GM12892 (cell line): ENCODE measurements around the gene AKAP8L. TPM values are rescaled to one million over a fixed set of nuclear protein-coding genes. Genes with fewer than 3 reads are reported as not detected.

Source experiments
- DNase-seq: peaks from one replicate; pipeline ENCODE4 v3.0.0; 2011; ENCODE audit not compliant: insufficient read length
- FAIRE-seq: peaks from 2 replicates; lab custom pipeline; 2011; peaks lifted over from hg19 to GRCh38; lab: Jason Lieb, UNC
- POLR2A ChIP-seq: IDR thresholded peaks from 2 replicates; pipeline ENCODE4 v1.6.1; 2011; ENCODE audit warnings: low read depth, low read length, control low read depth
- POLR2AphosphoS5 ChIP-seq: IDR thresholded peaks from 2 replicates; pipeline ENCODE4 v1.6.1; 2011; ENCODE audit warnings: low read depth, low read length, control low read depth
- TAF1 ChIP-seq: IDR thresholded peaks from 2 replicates; pipeline ENCODE4 v1.6.1; 2011; ENCODE audit warnings: low read depth, mild to moderate bottlenecking, control low read depth, low read length, borderline replicate concordance
- polyA plus RNA-seq: library from polyadenylated mRNA; unstranded; fragments of >200 nt; gene quantifications from one replicate; pipeline ENCODE4 v1.2.1, GENCODE V29; 2012; ENCODE audit warnings: missing spikeins, inconsistent platforms; ENCODE audit not compliant: missing spikeins

Gene AKAP8L
- polyA plus RNA-seq = 33.2 TPM

GRCh38 chr19:15418579-15419412 lies at the start of gene AKAP8L:
Gene AKAP8L (minus strand): TSS chr19:15418988. CDS start chr19:15418923, 65 bp downstream.
- TF ChIP-seq TAF1 (peak; percentile 85), POLR2AphosphoS5 (peak; percentile 97), POLR2A (peak; percentile 97)
- FAIRE-seq (peak; percentile 96), DNase-seq (peak; percentile 98)

- TF ChIP-seq POLR2A = no peak
- TF ChIP-seq POLR2AphosphoS5 = no peak
- TF ChIP-seq TAF1 = no peak
- FAIRE-seq = no peak
- DNase-seq = no peak
These were observed 49.0 kb upstream of the AKAP8L start for GRCh38 chr19:15467734-15468214.

- DNase-seq (peak; percentile 37), FAIRE-seq (peak; percentile 97)
- no peak for TF ChIP-seq POLR2A
- no peak for TF ChIP-seq TAF1
- TF ChIP-seq POLR2AphosphoS5 = no peak
These were observed 48.3 kb upstream of the AKAP8L start for GRCh38 chr19:15466851-15467733.

GRCh38 chr19:15464394-15465385 lies 45.9 kb upstream of the AKAP8L start, which contains the start of gene RASAL3:
Gene RASAL3 (minus strand): TSS chr19:15464544. CDS start chr19:15464358, 186 bp downstream.
- DNase-seq = peak; percentile 67
- peak; percentile 97 for FAIRE-seq

GRCh38 chr19:15463861-15464371 lies 45.1 kb upstream of the AKAP8L start:
- TF ChIP-seq TAF1 (no peak), POLR2A (peak; percentile 72; the same call in 1 of the 2 replicates), POLR2AphosphoS5 (no peak; the same call in 1 of the 2 replicates)
- DNase-seq = peak; percentile 66
- FAIRE-seq = no peak

More at GRCh38 chr19:15464394-15465385, 45.9 kb upstream of the AKAP8L start, which contains the start of gene RASAL3:
- TF ChIP-seq TAF1 (0 out of 2 replicates have a peak, but pooled peaks have one; percentile 36), POLR2AphosphoS5 (no peak), POLR2A (no peak)

GRCh38 chr19:15461694-15462093 lies 42.9 kb upstream of the AKAP8L start:
- no peak for DNase-seq
- FAIRE-seq = no peak

GRCh38 chr19:15457701-15458484 lies 39.1 kb upstream of the AKAP8L start:
- no peak for FAIRE-seq
- TF ChIP-seq POLR2AphosphoS5 = no peak
- TF ChIP-seq POLR2A = no peak
- no peak for TF ChIP-seq TAF1
- no peak for DNase-seq

More at GRCh38 chr19:15461694-15462093, 42.9 kb upstream of the AKAP8L start:
- TF ChIP-seq TAF1 (no peak), POLR2A (no peak), POLR2AphosphoS5 (no peak)

- TF ChIP-seq TAF1 = no peak
- 0 out of 2 replicates have a peak, but pooled peaks have one; percentile 10 for TF ChIP-seq POLR2A
- no peak for DNase-seq
- FAIRE-seq = no peak
These were observed 38.3 kb upstream of the AKAP8L start for GRCh38 chr19:15456871-15457700.

GRCh38 chr19:15456441-15456840 lies 37.7 kb upstream of the AKAP8L start:
- DNase-seq (no peak), FAIRE-seq (no peak)
- TF ChIP-seq POLR2AphosphoS5 = no peak; the same call in 1 of the 2 replicates
- TF ChIP-seq POLR2A = peak; percentile 48; the same call in 1 of the 2 replicates
